ENCODE results near the gene BMI1.

GRCh38 chr10:22332116-22332692 lies 11.3 kb downstream of the BMI1 start:
- TF ChIP-seq CTCF (IDR thresholded peaks at IDR 0.05) (no peak), POLR2A (IDR thresholded peaks at IDR 0.05) (no peak)
